Lung (tissue), 16 donors: Measurements from ENCODE around the gene CYP2A6. TPM values are rescaled to one million over a fixed set of nuclear protein-coding genes. Genes with fewer than 3 reads are reported as not detected.
"Not testable (repeated sequence)": the region's sequence is repeated elsewhere in the genome, so short reads cannot be mapped to it uniquely, and the experiment has no call there.

Experiments used
- ATAC-seq: fragments of 200-7000 bp; cut with Tn5 transposase; one replicate; pipeline ENCODE4 v1.9.1; 2020; ENCODE audit warnings: moderate number of reproducible peaks; ENCODE audit not compliant: insufficient read depth, low FRiP score
- DNase-seq, 3 donors: peaks; one replicate each; pipeline ENCODE4 v3.0.0-alpha.2; 2013 to 2017
- H3K27ac ChIP-seq, 2 donors: one replicate each; pipeline ENCODE4 v1.5.1; 2013; ENCODE audit warnings: mild to moderate bottlenecking in 2 of 2, moderate library complexity in 2 of 2, control low read depth in 1 of 2, inconsistent platforms in 1 of 2, low read depth in 1 of 2, low read length in 1 of 2
- H3K27me3 ChIP-seq, 3 donors: one replicate each; pipeline ENCODE4 v1.5.1; 2013; ENCODE audit warnings: low read length in 2 of 3; ENCODE audit not compliant: control insufficient read depth in 3 of 3, insufficient read depth in 3 of 3
- H3K36me3 ChIP-seq, 4 donors: one replicate each; pipeline ENCODE4 v1.5.1; 2013; ENCODE audit warnings: low read length in 4 of 4, mild to moderate bottlenecking in 1 of 4, moderate library complexity in 1 of 4; ENCODE audit not compliant: control insufficient read depth in 4 of 4, insufficient read depth in 4 of 4
- H3K4me1 ChIP-seq, 5 donors: one replicate each; pipeline ENCODE4 v1.5.1; 2013; ENCODE audit warnings: low read length in 5 of 5, mild to moderate bottlenecking in 2 of 5, moderate library complexity in 1 of 5; ENCODE audit not compliant: control insufficient read depth in 5 of 5, insufficient read depth in 5 of 5
- H3K4me3 ChIP-seq: one replicate; pipeline ENCODE4 v1.5.1; 2013; ENCODE audit warnings: mild to moderate bottlenecking, control low read depth, moderate library complexity
- H3K9ac ChIP-seq, 2 donors: one replicate each; pipeline ENCODE4 v1.5.1; 2013; ENCODE audit warnings: low read length in 2 of 2, control low read depth in 1 of 2; ENCODE audit not compliant: insufficient read depth in 1 of 2
- H3K9me3 ChIP-seq, 4 donors: one replicate each; pipeline ENCODE4 v1.5.1; 2013; ENCODE audit warnings: low read length in 3 of 4, mild to moderate bottlenecking in 1 of 4, moderate library complexity in 1 of 4; ENCODE audit not compliant: control insufficient read depth in 4 of 4, insufficient read depth in 3 of 4
- WGBS, 2 donors: extraction: QIAGEN DNeasy Blood & Tissue Kit; methylation state at CpG; one replicate each; pipeline ENCODE4 v1.1.7; 2013; 5-methylcytosine and 5-hydroxymethylcytosine counted together
- long read RNA-seq, 5 donors: transcript quantifications; one replicate each; lab custom pipeline, GENCODE V29; 2026
- polyA plus RNA-seq, 2 donors: library from polyadenylated mRNA; stranded (reverse); fragments of 200-250 nt; gene quantifications; one replicate each; pipeline ENCODE4 v1.2.1, GENCODE V29; 2013
- total RNA-seq, 2 donors: library from RNA; depleted of rRNA in 1 of 2; stranded (reverse); fragments of >200 nt in 1 of 2; gene quantifications; one replicate each; pipeline ENCODE4 v1.2.1, GENCODE V29; 2014 to 2021
- TF ChIP-seq, protein P1 (sequence below): IDR thresholded peaks from 2 replicates; pipeline ENCODE4 v1.5.1; 2012; ENCODE audit warnings: mild to moderate bottlenecking; ENCODE audit errors: control extremely low read depth, extremely low read depth
- donor health status: control.
- donor health status: control.
- donor health status: Bipolar disorder and iron deficiency.
- donor health status: healthy.
- donor health status: DM: yes; HTN: yes; CAD: no.

CYP2A6 gene
- total RNA-seq = 1 to 10 TPM in 1 of 2 donors, under 1 TPM in 1; 0.97 to 1.7 TPM
- polyA plus RNA-seq = under 1 TPM; 0.45 to 0.57 TPM
- long read RNA-seq, donor 1 = 0 reads
- long read RNA-seq, donor 2 = 0 reads
- long read RNA-seq, donor 3 = 0 reads
- long read RNA-seq, donor 4 = 0 reads
- long read RNA-seq, donor 5 = 0 reads

DNA sequence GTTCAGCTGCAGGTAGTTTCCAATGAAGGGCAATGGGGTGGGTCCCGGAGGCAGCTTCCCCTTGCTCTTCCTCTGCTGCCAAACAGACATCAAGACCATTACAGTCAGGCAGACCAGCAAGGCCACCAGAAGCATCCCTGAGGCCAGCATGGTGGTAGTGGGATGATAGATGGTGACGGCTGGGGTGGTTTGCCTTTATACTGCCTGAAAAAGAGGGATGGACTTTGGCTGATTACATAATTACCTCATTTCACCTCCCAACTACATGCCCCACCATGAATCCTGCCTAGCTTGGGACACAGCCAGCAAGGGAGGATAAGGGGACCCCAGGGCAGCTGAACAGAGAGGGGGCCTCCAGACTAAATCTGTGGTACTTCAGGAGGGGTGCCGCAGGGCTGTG lies at the start of gene CYP2A6:
Gene CYP2A6 (minus strand): TSS at position 171 of the 400 bp plus-strand sequence. CDS start 21 bp downstream, at position 150.
- WGBS, 2 donors = 90 to 97% methylated on average over 3 of the region's 3 CpGs
- not testable (repeated sequence) for H3K36me3 ChIP-seq, H3K9me3 ChIP-seq, H3K27ac ChIP-seq, DNase-seq, H3K4me1 ChIP-seq, H3K4me3 ChIP-seq, ATAC-seq, H3K9ac ChIP-seq
- peaks cover 0 to 13% (median 7%) of the 10 kb centered on the region in 3 donors for H3K27me3 ChIP-seq

DNA sequence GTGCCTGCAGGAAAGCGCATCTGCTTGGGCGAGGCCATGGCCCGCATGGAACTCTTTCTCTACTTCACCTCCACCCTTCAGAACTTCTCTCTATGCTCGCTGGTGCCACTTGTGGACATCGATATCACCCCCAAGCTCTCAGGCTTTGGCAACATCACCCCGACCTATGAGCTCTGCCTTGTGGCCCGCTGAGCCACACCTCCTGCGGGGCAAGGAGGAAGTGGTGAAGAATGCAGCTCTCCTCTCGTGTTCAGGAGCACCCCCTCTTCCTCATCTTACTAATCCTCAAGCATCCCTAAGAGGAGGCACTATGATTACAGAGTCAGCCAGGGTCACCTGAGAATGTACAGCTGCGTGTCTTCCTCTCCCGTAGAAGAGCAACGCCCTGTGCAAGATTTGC lies 49.7 kb upstream of the CYP2A6 start:
- not testable (repeated sequence) for H3K4me1 ChIP-seq, DNase-seq, H3K4me3 ChIP-seq, H3K27ac ChIP-seq, H3K27me3 ChIP-seq, H3K9me3 ChIP-seq, H3K9ac ChIP-seq, H3K36me3 ChIP-seq
- ATAC-seq = peak; percentile 47
- 50 to 59% methylated on average over 12 of the region's 12 CpGs for WGBS, 2 donors

- H3K27ac ChIP-seq, H3K4me1 ChIP-seq, H3K9ac ChIP-seq, H3K4me3 ChIP-seq, ATAC-seq, DNase-seq, H3K36me3 ChIP-seq, H3K27me3 ChIP-seq, H3K9me3 ChIP-seq: not testable (repeated sequence)
- 82 to 88% methylated on average over 13 of the region's 13 CpGs for WGBS, 2 donors
These were observed 46.9 kb upstream of the CYP2A6 start for GRCh38 chr19:40896843-40897789.

DNA sequence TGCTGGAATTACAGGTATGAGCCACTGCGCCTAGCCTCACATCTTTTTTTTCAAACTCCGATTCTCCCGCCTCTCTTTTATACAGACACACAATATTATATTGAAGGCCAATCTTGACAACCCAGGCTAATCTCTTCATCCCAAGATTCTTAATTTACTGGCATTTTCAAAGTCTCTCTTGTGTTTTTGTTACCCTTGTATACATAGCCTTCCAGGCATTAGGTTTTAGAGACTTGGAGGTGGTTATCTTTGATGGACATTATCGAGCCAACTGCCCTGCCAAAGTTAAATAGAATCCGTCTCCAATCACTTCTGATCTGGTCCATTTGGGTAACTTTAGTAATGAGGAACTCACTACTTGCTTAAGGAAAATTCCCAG lies 46.2 kb upstream of the CYP2A6 start:
- DNase-seq = no peak
- 92 to 96% methylated on average over 5 of the region's 5 CpGs for WGBS, 2 donors

More for the DNA sequence above, 46.2 kb upstream of the CYP2A6 start:
- Histone ChIP-seq H3K4me1 (no peaks in the 10 kb centered on the region), H3K36me3 (no peaks in the 10 kb centered on the region), H3K4me3 (no peak overlapping the region), H3K9me3 (no peaks in the 10 kb centered on the region), H3K27me3 (no peaks in the 10 kb centered on the region), H3K9ac (no peak overlapping the region), H3K27ac (no peak overlapping the region)
- TF ChIP-seq, protein P1, sequence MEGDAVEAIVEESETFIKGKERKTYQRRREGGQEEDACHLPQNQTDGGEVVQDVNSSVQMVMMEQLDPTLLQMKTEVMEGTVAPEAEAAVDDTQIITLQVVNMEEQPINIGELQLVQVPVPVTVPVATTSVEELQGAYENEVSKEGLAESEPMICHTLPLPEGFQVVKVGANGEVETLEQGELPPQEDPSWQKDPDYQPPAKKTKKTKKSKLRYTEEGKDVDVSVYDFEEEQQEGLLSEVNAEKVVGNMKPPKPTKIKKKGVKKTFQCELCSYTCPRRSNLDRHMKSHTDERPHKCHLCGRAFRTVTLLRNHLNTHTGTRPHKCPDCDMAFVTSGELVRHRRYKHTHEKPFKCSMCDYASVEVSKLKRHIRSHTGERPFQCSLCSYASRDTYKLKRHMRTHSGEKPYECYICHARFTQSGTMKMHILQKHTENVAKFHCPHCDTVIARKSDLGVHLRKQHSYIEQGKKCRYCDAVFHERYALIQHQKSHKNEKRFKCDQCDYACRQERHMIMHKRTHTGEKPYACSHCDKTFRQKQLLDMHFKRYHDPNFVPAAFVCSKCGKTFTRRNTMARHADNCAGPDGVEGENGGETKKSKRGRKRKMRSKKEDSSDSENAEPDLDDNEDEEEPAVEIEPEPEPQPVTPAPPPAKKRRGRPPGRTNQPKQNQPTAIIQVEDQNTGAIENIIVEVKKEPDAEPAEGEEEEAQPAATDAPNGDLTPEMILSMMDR = no peak
- ATAC-seq = no peak
